ENCODE measurements around the gene CPNE8.

CPNE8 gene

GRCh38 chr12:38884666-38885065 lies 20.7 kb downstream of the CPNE8 start:
- no peaks in the 10 kb centered on the region for H3K27me3 ChIP-seq (ENCODE audit: insufficient read depth, low read length, poor library complexity)

GRCh38 chr12:38883629-38884134 lies 21.7 kb downstream of the CPNE8 start:
- Histone ChIP-seq H3K27ac (ENCODE audit: low read length) (no peak overlapping the region), H3K79me2 (ENCODE audit: insufficient read depth, low read length) (no peaks in the 10 kb centered on the region), H3K9ac (ENCODE audit: low read depth, low read length) (no peak overlapping the region), H3K4me2 (ENCODE audit: insufficient read depth, low read length) (no peak overlapping the region), H2AFZ (ENCODE audit: low read depth, low read length) (no peak overlapping the region), H3K36me3 (ENCODE audit: insufficient read depth, low read length) (no peaks in the 10 kb centered on the region), H3K4me1 (ENCODE audit: insufficient read depth, low read length) (no peaks in the 10 kb centered on the region), H3K4me3 (ENCODE audit: low read depth in 1 of 2, low read length in 2 of 2) (no peak overlapping the region), H4K20me1 (ENCODE audit: insufficient read depth, low read length) (no peaks in the 10 kb centered on the region), H3K27me3 (ENCODE audit: insufficient read depth, low read length, poor library complexity) (no peaks in the 10 kb centered on the region), H3K9me3 (ENCODE audit: insufficient read depth, low read length, severe bottlenecking) (no peaks in the 10 kb centered on the region)
- TF ChIP-seq CTCF (IDR thresholded peaks at IDR 0.05; ENCODE audit: borderline replicate concordance, extremely low read depth, low read length, poor library complexity, severe bottlenecking) (no peak), EZH2 (IDR thresholded peaks at IDR 0.05; ENCODE audit: borderline replicate concordance, low read depth, low read length, severe bottlenecking) (no peak)
- DNase-seq (no peak), ATAC-seq (ENCODE audit: insufficient read depth, low read depth) (no peak)

More at GRCh38 chr12:38884666-38885065, 20.7 kb downstream of the CPNE8 start:
- TF ChIP-seq CTCF (IDR thresholded peaks at IDR 0.05; ENCODE audit: borderline replicate concordance, extremely low read depth, low read length, poor library complexity, severe bottlenecking) = no peak
- TF ChIP-seq EZH2 (IDR thresholded peaks at IDR 0.05; ENCODE audit: borderline replicate concordance, low read depth, low read length, severe bottlenecking) = no peak
- H4K20me1 ChIP-seq (ENCODE audit: insufficient read depth, low read length) = no peaks in the 10 kb centered on the region
- no peaks in the 10 kb centered on the region for H3K36me3 ChIP-seq (ENCODE audit: insufficient read depth, low read length)
- H3K4me2 ChIP-seq (ENCODE audit: insufficient read depth, low read length) = no peak overlapping the region
- no peak overlapping the region for H3K9ac ChIP-seq (ENCODE audit: low read depth, low read length)
- H3K79me2 ChIP-seq (ENCODE audit: insufficient read depth, low read length) = no peaks in the 10 kb centered on the region
- H3K4me3 ChIP-seq (ENCODE audit: low read depth in 1 of 2, low read length in 2 of 2) = no peak overlapping the region
- H3K9me3 ChIP-seq (ENCODE audit: insufficient read depth, low read length, severe bottlenecking) = no peaks in the 10 kb centered on the region
- no peak for ATAC-seq (ENCODE audit: insufficient read depth, low read depth)
- no peak overlapping the region for H2AFZ ChIP-seq (ENCODE audit: low read depth, low read length)
- no peaks in the 10 kb centered on the region for H3K4me1 ChIP-seq (ENCODE audit: insufficient read depth, low read length)
- DNase-seq = no peak
- no peak overlapping the region for H3K27ac ChIP-seq (ENCODE audit: low read length)

- Histone ChIP-seq H3K27me3 (ENCODE audit: insufficient read depth, low read length, poor library complexity) (no peaks in the 10 kb centered on the region), H3K4me1 (ENCODE audit: insufficient read depth, low read length) (no peaks in the 10 kb centered on the region), H2AFZ (ENCODE audit: low read depth, low read length) (no peak overlapping the region), H3K79me2 (ENCODE audit: insufficient read depth, low read length) (no peaks in the 10 kb centered on the region), H4K20me1 (ENCODE audit: insufficient read depth, low read length) (no peaks in the 10 kb centered on the region), H3K36me3 (ENCODE audit: insufficient read depth, low read length) (no peaks in the 10 kb centered on the region), H3K4me3 (ENCODE audit: low read depth in 1 of 2, low read length in 2 of 2) (no peak overlapping the region), H3K9ac (ENCODE audit: low read depth, low read length) (no peak overlapping the region), H3K27ac (ENCODE audit: low read length) (no peak overlapping the region), H3K4me2 (ENCODE audit: insufficient read depth, low read length) (no peak overlapping the region), H3K9me3 (ENCODE audit: insufficient read depth, low read length, severe bottlenecking) (no peaks in the 10 kb centered on the region)
- ATAC-seq (ENCODE audit: insufficient read depth, low read depth) (no peak), DNase-seq (no peak)
- TF ChIP-seq CTCF (IDR thresholded peaks at IDR 0.05; ENCODE audit: borderline replicate concordance, extremely low read depth, low read length, poor library complexity, severe bottlenecking) (no peak), EZH2 (IDR thresholded peaks at IDR 0.05; ENCODE audit: borderline replicate concordance, low read depth, low read length, severe bottlenecking) (no peak)
These were observed 25.1 kb downstream of the CPNE8 start for GRCh38 chr12:38880288-38880687.

GRCh38 chr12:38878986-38879385 lies 26.4 kb downstream of the CPNE8 start:
- ATAC-seq (ENCODE audit: insufficient read depth, low read depth) = no peak

More at GRCh38 chr12:38878986-38879385, 26.4 kb downstream of the CPNE8 start:
- Histone ChIP-seq H3K27me3 (ENCODE audit: insufficient read depth, low read length, poor library complexity) (no peaks in the 10 kb centered on the region), H3K4me3 (ENCODE audit: low read depth in 1 of 2, low read length in 2 of 2) (no peak overlapping the region), H3K9me3 (ENCODE audit: insufficient read depth, low read length, severe bottlenecking) (no peaks in the 10 kb centered on the region), H3K79me2 (ENCODE audit: insufficient read depth, low read length) (no peaks in the 10 kb centered on the region), H3K4me1 (ENCODE audit: insufficient read depth, low read length) (no peaks in the 10 kb centered on the region), H4K20me1 (ENCODE audit: insufficient read depth, low read length) (no peaks in the 10 kb centered on the region), H2AFZ (ENCODE audit: low read depth, low read length) (no peak overlapping the region), H3K36me3 (ENCODE audit: insufficient read depth, low read length) (no peaks in the 10 kb centered on the region), H3K9ac (ENCODE audit: low read depth, low read length) (no peak overlapping the region), H3K27ac (ENCODE audit: low read length) (no peak overlapping the region), H3K4me2 (ENCODE audit: insufficient read depth, low read length) (no peak overlapping the region)
- TF ChIP-seq EZH2 (IDR thresholded peaks at IDR 0.05; ENCODE audit: borderline replicate concordance, low read depth, low read length, severe bottlenecking) (no peak), CTCF (IDR thresholded peaks at IDR 0.05; ENCODE audit: borderline replicate concordance, extremely low read depth, low read length, poor library complexity, severe bottlenecking) (no peak)
- no peak for DNase-seq

Measured in DND-41 (cell line).